Vagina (tissue), 2 donors: ENCODE measurements around the gene DGKD. TPM values are rescaled to one million over a fixed set of nuclear protein-coding genes. Genes with fewer than 3 reads are reported as not detected.

Source experiments
- DNase-seq, 2 donors: peaks; one replicate each; pipeline ENCODE4 v3.0.0-alpha.2; 2017; ENCODE audit errors: extremely low spot score in 2 of 2
- H3K27ac ChIP-seq: fragments of 200-600 bp; sonication (generic); one replicate; pipeline ENCODE4 v1.5.1; 2019
- H3K27me3 ChIP-seq: fragments of 200-600 bp; sonication (generic); one replicate; pipeline ENCODE4 v1.5.1; 2019
- H3K36me3 ChIP-seq, 2 donors: fragments of 200-600 bp; sonication (generic); one replicate each; pipeline ENCODE4 v1.5.1; 2017 to 2019
- H3K4me1 ChIP-seq: fragments of 200-600 bp; sonication (generic); one replicate; pipeline ENCODE4 v1.5.1; 2019
- H3K4me3 ChIP-seq, 2 donors: fragments of 200-600 bp; sonication (generic); 1 replicate in 1 of 2; 2 replicates in 1 of 2; pipeline ENCODE4 v1.5.1; 2016 to 2019
- H3K9me3 ChIP-seq: fragments of 200-600 bp; sonication (generic); one replicate; pipeline ENCODE4 v1.5.1; 2019
- POLR2A ChIP-seq, 2 donors: fragments of 450-650 bp; IDR thresholded peaks; one replicate each; pipeline ENCODE4 v1.6.1; 2017; ENCODE audit warnings: antibody characterized with exemption in 2 of 2, mild to moderate bottlenecking in 2 of 2, moderate library complexity in 2 of 2
- POLR2AphosphoS5 ChIP-seq, 2 donors: sonication (generic); formaldehyde crosslinking; IDR thresholded peaks; one replicate each; pipeline ENCODE4 v1.9.0; 2017; ENCODE audit warnings: antibody characterized with exemption in 2 of 2, mild to moderate bottlenecking in 2 of 2, low read depth in 1 of 2; ENCODE audit not compliant: insufficient read depth in 1 of 2
- intact Hi-C: fragments of 100-400 bp; cut with DNase I; formaldehyde crosslinking; loops from one replicate; pipeline ENCODE4 v1.15.1; 2023
- total RNA-seq: library from RNA; depleted of rRNA; stranded (reverse); fragments of >200 nt; gene quantifications from one replicate; pipeline ENCODE4 v1.2.3, GENCODE V29; 2016
- TF ChIP-seq, protein P1 (sequence below), 3 experiments: fragments of 450-650 bp in 2 of 3; fragments of 200-600 bp in 1 of 3; sonication (generic) in 1 of 3; IDR thresholded peaks; one replicate each; pipeline ENCODE4 v1.5.1; 2017 to 2019; ENCODE audit warnings: antibody characterized with exemption in 3 of 3, mild to moderate bottlenecking in 2 of 3, moderate library complexity in 2 of 3

The DGKD gene
- total RNA-seq, 1 donor from 2014 or later: 13.3 TPM

DNA sequence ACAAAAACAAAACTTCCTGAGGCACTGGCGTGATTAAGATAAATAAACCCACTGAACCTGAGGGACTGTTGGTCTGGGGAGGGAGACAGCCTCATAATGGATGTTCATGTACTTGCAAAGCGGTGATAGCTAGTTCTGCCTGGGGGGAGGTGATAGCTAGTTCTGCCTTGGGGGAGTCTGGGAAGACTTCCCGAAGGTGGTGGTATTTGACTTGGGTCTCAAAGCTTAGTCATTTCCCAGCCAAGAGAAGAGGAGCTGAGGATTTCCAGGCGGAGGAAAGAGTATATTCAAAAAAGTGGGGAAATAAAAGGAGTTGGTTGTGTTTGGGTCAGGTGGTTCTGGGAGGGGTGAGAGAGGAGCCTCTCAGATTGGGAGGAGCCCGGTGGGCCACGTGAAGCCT, 24.7 kb downstream of the DGKD start:
- Histone ChIP-seq H3K4me1 (peaks cover 7% of the 10 kb centered on the region), H3K4me3 (no peak overlapping the region), H3K36me3 (no peaks in the 10 kb centered on the region), H3K27me3 (no peaks in the 10 kb centered on the region), H3K9me3 (no peaks in the 10 kb centered on the region), H3K27ac (no peak overlapping the region)
- intact Hi-C loops: no loop called here
- TF ChIP-seq, protein P1, sequence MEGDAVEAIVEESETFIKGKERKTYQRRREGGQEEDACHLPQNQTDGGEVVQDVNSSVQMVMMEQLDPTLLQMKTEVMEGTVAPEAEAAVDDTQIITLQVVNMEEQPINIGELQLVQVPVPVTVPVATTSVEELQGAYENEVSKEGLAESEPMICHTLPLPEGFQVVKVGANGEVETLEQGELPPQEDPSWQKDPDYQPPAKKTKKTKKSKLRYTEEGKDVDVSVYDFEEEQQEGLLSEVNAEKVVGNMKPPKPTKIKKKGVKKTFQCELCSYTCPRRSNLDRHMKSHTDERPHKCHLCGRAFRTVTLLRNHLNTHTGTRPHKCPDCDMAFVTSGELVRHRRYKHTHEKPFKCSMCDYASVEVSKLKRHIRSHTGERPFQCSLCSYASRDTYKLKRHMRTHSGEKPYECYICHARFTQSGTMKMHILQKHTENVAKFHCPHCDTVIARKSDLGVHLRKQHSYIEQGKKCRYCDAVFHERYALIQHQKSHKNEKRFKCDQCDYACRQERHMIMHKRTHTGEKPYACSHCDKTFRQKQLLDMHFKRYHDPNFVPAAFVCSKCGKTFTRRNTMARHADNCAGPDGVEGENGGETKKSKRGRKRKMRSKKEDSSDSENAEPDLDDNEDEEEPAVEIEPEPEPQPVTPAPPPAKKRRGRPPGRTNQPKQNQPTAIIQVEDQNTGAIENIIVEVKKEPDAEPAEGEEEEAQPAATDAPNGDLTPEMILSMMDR (IDR thresholded peaks at IDR 0.05): no peak
- no peak for TF ChIP-seq POLR2A (IDR thresholded peaks at IDR 0.05)
- TF ChIP-seq POLR2AphosphoS5 (IDR thresholded peaks at IDR 0.05; ENCODE audit: insufficient read depth in 1 of 2, low read depth in 1 of 2): no peak
- no peak for DNase-seq

DNA sequence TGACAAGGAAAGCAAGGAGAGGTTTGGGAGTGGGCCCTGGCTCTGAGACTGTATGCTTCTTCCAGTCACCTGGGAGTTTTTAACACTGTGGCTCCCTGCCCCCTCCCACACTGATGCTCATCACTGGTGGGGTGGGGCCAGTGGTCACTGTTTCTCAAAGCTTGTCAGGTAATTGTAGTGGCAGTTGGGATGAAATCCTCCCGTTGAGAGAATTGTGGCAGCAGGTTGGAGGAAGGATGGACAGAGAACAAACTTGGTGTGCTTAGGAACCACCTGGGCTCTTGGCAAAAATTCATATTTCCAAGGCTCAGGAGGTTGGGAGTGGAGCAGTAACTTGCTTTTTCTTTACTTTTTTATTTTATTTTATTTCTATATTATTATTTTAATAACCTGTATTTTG, 25.1 kb downstream of the DGKD start:
- TF ChIP-seq POLR2AphosphoS5 (IDR thresholded peaks at IDR 0.05; ENCODE audit: insufficient read depth in 1 of 2, low read depth in 1 of 2) (no peak), POLR2A (IDR thresholded peaks at IDR 0.05) (no peak)
- TF ChIP-seq, protein P1 (IDR thresholded peaks at IDR 0.05): no peak
- H3K4me3 ChIP-seq: no peak overlapping the region

DNA sequence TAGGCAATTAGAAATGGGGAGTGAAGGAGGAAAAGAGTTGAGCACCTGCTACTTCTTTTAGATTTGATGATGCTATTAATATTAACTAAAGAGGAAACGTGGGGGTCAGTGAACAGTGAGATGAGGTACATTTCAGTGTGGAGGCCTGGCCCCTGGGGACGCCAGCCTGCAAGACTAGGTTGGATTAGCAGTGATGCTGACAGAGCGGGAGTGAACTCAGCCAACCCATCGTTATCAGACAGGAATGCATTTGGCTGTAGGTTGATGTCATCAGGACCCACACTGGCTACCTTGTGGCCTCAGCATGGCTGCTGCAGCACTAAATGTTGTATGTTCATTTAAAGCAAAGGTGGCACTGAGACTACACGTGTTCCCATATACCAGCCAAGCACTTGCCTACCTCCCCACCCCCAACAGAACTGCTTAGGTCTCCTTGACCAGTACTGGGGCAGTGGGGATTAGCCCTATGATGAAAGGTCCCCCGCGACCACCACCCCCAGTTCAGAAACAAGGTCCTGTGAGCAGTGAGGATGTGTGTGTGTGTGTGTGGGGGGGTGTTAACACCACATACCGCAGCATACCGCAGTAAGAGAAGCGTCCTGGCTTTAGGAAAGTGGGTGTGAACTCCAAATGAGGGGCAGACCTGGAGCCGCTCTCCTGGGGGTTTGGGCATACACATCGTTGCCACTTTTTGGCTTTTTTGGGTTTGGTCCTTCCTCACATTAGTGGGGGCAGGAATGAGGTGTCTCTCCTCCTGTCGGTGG, 26.0 kb downstream of the DGKD start:
- intact Hi-C loops: no loop called here
- TF ChIP-seq POLR2AphosphoS5 (IDR thresholded peaks at IDR 0.05; ENCODE audit: insufficient read depth in 1 of 2, low read depth in 1 of 2) (no peak), POLR2A (IDR thresholded peaks at IDR 0.05) (no peak)
- TF ChIP-seq, protein P1 (IDR thresholded peaks at IDR 0.05): no peak

More for the DNA sequence above, 25.1 kb downstream of the DGKD start:
- intact Hi-C loops: no loop called here
- Histone ChIP-seq H3K4me1 (peaks cover 7% of the 10 kb centered on the region), H3K27me3 (no peaks in the 10 kb centered on the region), H3K27ac (no peak overlapping the region), H3K9me3 (no peaks in the 10 kb centered on the region), H3K36me3 (no peaks in the 10 kb centered on the region)
- DNase-seq: no peak

DNA sequence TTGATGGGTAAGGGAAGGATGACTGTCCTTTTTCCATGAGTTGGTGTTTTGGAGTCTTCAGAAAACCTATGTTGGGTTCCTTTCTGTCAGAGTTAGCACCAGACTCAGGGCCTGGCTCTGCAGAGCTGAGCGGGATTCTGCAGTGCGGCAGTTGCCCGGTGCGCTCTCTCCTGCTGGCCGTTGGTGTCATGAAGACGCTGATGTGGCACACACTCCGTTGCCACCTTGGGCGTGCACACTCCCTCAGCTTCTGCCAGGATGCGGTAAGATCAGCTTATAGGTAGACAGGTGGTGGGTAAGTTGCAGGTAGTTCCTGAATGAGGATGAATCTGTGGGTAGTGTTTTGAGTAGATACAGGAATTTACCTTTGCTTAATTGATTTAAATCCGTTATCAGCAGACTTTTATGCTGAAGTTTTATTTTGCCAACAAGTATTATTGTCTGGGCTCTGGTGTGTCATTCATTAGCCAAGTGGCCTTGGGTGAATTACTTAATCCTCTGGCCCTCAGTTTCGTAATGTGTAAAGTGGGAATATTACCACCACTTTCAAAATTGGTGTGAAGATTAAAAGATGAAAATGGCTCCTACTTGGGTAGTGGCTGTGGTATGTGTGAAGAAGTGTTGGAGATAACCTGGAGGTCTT, 26.8 kb downstream of the DGKD start:
- H3K27me3 ChIP-seq: no peaks in the 10 kb centered on the region
- intact Hi-C loops: no loop called here
- peaks cover 17% of the 10 kb centered on the region for H3K4me1 ChIP-seq
- H3K27ac ChIP-seq: no peak overlapping the region
- no peaks in the 10 kb centered on the region for H3K9me3 ChIP-seq
- DNase-seq: no peak
- H3K36me3 ChIP-seq: no peaks in the 10 kb centered on the region
- no peak overlapping the region for H3K4me3 ChIP-seq
- TF ChIP-seq POLR2A (IDR thresholded peaks at IDR 0.05) (no peak), POLR2AphosphoS5 (IDR thresholded peaks at IDR 0.05; ENCODE audit: insufficient read depth in 1 of 2, low read depth in 1 of 2) (no peak)
- TF ChIP-seq, protein P1 (IDR thresholded peaks at IDR 0.05): no peak

More for the DNA sequence above, 26.0 kb downstream of the DGKD start:
- no peaks in the 10 kb centered on the region for H3K27me3 ChIP-seq
- H3K9me3 ChIP-seq: no peaks in the 10 kb centered on the region
- no peak for DNase-seq
- H3K27ac ChIP-seq: no peak overlapping the region
- H3K36me3 ChIP-seq: no peaks in the 10 kb centered on the region
- no peak overlapping the region for H3K4me3 ChIP-seq
- peaks cover 9% of the 10 kb centered on the region for H3K4me1 ChIP-seq

DNA sequence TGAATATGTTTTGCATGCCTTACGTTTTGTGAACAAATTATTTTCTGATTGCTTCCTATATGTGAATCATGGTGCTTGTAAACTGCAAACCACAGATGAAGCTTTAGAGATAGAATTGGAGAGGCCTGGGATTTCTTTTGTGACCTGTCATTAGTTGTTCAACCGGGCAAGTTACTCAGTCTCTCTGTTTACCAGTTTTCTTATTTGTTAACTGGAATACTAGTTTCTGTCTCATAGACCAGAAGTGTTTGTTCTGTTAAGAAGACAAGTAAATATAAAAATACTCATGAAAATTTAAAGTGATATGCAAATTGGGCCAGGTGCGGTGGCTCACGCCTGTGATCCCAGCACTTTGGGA, 27.3 kb downstream of the DGKD start:
- no peak for DNase-seq
- no peaks in the 10 kb centered on the region for H3K27me3 ChIP-seq
- TF ChIP-seq, protein P1 (IDR thresholded peaks at IDR 0.05): no peak
- TF ChIP-seq POLR2AphosphoS5 (IDR thresholded peaks at IDR 0.05; ENCODE audit: insufficient read depth in 1 of 2, low read depth in 1 of 2): no peak
- no peak for TF ChIP-seq POLR2A (IDR thresholded peaks at IDR 0.05)
- no peak overlapping the region for H3K4me3 ChIP-seq
- intact Hi-C loops: no loop called here
- no peak overlapping the region for H3K27ac ChIP-seq
- no peaks in the 10 kb centered on the region for H3K36me3 ChIP-seq
- no peaks in the 10 kb centered on the region for H3K9me3 ChIP-seq
- H3K4me1 ChIP-seq: peaks cover 22% of the 10 kb centered on the region
